Neural cell (in vitro differentiated cells): ENCODE measurements around the gene BEND7. TPM values are rescaled to one million over a fixed set of nuclear protein-coding genes. Genes with fewer than 3 reads are reported as not detected.

Source experiments
- H2AFZ ChIP-seq: fragments of 200-600, 300-800 bp; sonication (generic), shearing (Covaris generic); 2 replicates; pipeline ENCODE4 v1.6.0; 2014; ENCODE audit warnings: low read depth, mild to moderate bottlenecking, antibody characterized with exemption, low read length, moderate library complexity
- H3F3A ChIP-seq: fragments of 200-600 bp; shearing (Covaris generic); 2 replicates; pipeline ENCODE4 v1.6.1; 2016; ENCODE audit warnings: mild to moderate bottlenecking, moderate library complexity, mixed read lengths, antibody characterized with exemption, low read length; ENCODE audit not compliant: insufficient read depth, poor library complexity, severe bottlenecking
- H3K27ac ChIP-seq: fragments of 200-600, 300-800 bp; sonication (generic), shearing (Covaris generic); 2 replicates; pipeline ENCODE4 v1.5.1; 2014; ENCODE audit warnings: mild to moderate bottlenecking, low read length, moderate library complexity
- H3K27me3 ChIP-seq: fragments of 300-800, 200-600 bp; sonication (generic), shearing (Covaris generic); 2 replicates; pipeline ENCODE4 v1.6.0; 2014; ENCODE audit warnings: mild to moderate bottlenecking, low read depth, low read length, moderate library complexity; ENCODE audit not compliant: insufficient read depth
- H3K36me3 ChIP-seq: fragments of 300-800, 200-600 bp; sonication (generic), shearing (Covaris generic); 2 replicates; pipeline ENCODE4 v1.5.1; 2014; ENCODE audit warnings: mild to moderate bottlenecking, antibody characterized with exemption, low read length, moderate library complexity; ENCODE audit not compliant: insufficient read depth
- H3K4me2 ChIP-seq: fragments of 300-800, 200-600 bp; sonication (generic), shearing (Covaris generic); 2 replicates; pipeline ENCODE4 v1.6.0; 2014; ENCODE audit warnings: mild to moderate bottlenecking, low read length
- H3K4me3 ChIP-seq: fragments of 300-800, 200-600 bp; sonication (generic), shearing (Covaris generic); 2 replicates; pipeline ENCODE4 v1.5.1; 2014; ENCODE audit warnings: mild to moderate bottlenecking, low read length, moderate library complexity
- H3K79me2 ChIP-seq: fragments of 200-600 bp; shearing (Covaris generic); replicated peaks from 2 replicates; pipeline ENCODE4 v1.6.0; 2014; ENCODE audit warnings: mild to moderate bottlenecking, low read length, moderate library complexity; ENCODE audit not compliant: insufficient read depth
- H3K9ac ChIP-seq: fragments of 300-800, 200-600 bp; sonication (generic), shearing (Covaris generic); 2 replicates; pipeline ENCODE4 v1.6.1; 2016; ENCODE audit warnings: mild to moderate bottlenecking, low read length, mixed read lengths
- H3K9me2 ChIP-seq: fragments of 200-600 bp; shearing (Covaris generic); 2 replicates; pipeline ENCODE4 v1.6.1; 2016; ENCODE audit warnings: mild to moderate bottlenecking, low read length, mixed read lengths; ENCODE audit not compliant: insufficient read depth
- H3K9me3 ChIP-seq: fragments of 200-600, 300-800 bp; sonication (generic), shearing (Covaris generic); 2 replicates; pipeline ENCODE4 v1.6.1; 2016; ENCODE audit warnings: mild to moderate bottlenecking, mixed run types, low read length, moderate library complexity, mixed read lengths
- H4K20me1 ChIP-seq: fragments of 200-600 bp; shearing (Covaris generic); 2 replicates; pipeline ENCODE4 v1.6.1; 2016; ENCODE audit warnings: mild to moderate bottlenecking, mixed run types; ENCODE audit not compliant: insufficient read depth
- EP300 ChIP-seq: fragments of 450-650 bp; conservative IDR thresholded peaks from 2 replicates; pipeline ENCODE4 v1.6.1; 2014; ENCODE audit warnings: antibody characterized with exemption, mild to moderate bottlenecking, moderate library complexity; ENCODE audit not compliant: poor library complexity, severe bottlenecking
- MXI1 ChIP-seq: fragments of 450-650 bp; conservative IDR thresholded peaks from 2 replicates; pipeline ENCODE4 v1.6.1; 2014; ENCODE audit warnings: antibody characterized with exemption, mild to moderate bottlenecking; ENCODE audit not compliant: poor library complexity, severe bottlenecking
- POLR2AphosphoS5 ChIP-seq: IDR thresholded peaks from 2 replicates; pipeline ENCODE4 v1.6.1; 2012
- SMC3 ChIP-seq: fragments of 450-650 bp; conservative IDR thresholded peaks from 2 replicates; pipeline ENCODE4 v1.6.1; 2014; ENCODE audit warnings: antibody characterized with exemption, mild to moderate bottlenecking, moderate library complexity; ENCODE audit not compliant: poor library complexity
- TAF1 ChIP-seq: IDR thresholded peaks from 2 replicates; pipeline ENCODE4 v1.6.1; 2012; ENCODE audit warnings: low read depth
- polyA plus RNA-seq: library from polyadenylated mRNA; depleted of rRNA; stranded (reverse); fragments of >200 nt; gene quantifications from 2 replicates; pipeline ENCODE4 v1.2.3, GENCODE V29; 2014
- TF ChIP-seq, protein P1 (sequence below): IDR thresholded peaks from 2 replicates; pipeline ENCODE4 v1.6.1; 2012; ENCODE audit warnings: borderline replicate concordance
- TF ChIP-seq, protein P2 (sequence below): fragments of 450-650 bp; IDR thresholded peaks from 2 replicates; pipeline ENCODE4 v1.5.1; 2014; ENCODE audit warnings: antibody characterized with exemption, mild to moderate bottlenecking, moderate library complexity; ENCODE audit not compliant: poor library complexity, severe bottlenecking

Gene BEND7
- polyA plus RNA-seq, 1 donor from 2014 or later = 5.1 TPM

DNA sequence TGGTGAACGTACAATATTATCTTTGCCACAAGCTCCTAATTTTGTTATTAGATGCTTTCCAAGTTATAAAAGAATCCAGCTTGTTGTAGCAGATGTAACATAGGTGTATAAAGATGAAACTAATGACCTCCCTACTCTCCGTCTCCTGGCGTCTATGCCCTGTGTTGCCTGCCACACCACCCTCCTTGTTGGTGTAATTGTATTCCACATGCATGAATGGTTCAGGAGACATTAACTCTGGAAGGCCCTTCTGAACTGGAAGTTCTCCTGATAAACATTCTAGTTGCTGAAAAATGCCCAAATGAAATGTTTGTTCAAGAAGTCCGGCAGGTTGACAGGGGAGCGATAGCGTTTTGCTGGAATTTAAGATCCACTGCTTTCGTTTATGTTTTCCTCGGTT lies 126.8 kb downstream of the BEND7 start:
- H3K27me3 ChIP-seq = no peaks in the 10 kb centered on the region
- H3K79me2 ChIP-seq = no peaks in the 10 kb centered on the region
- no peaks in the 10 kb centered on the region for H4K20me1 ChIP-seq
- no peak overlapping the region for H3K4me2 ChIP-seq
- H3K9me3 ChIP-seq = no peaks in the 10 kb centered on the region
- H3K4me3 ChIP-seq = no peak overlapping the region
- no peak overlapping the region for H3K27ac ChIP-seq
- TF ChIP-seq MXI1 (no peak), SMC3 (no peak), TAF1 (no peak), EP300 (no peak), POLR2AphosphoS5 (no peak)
- TF ChIP-seq, protein P1, sequence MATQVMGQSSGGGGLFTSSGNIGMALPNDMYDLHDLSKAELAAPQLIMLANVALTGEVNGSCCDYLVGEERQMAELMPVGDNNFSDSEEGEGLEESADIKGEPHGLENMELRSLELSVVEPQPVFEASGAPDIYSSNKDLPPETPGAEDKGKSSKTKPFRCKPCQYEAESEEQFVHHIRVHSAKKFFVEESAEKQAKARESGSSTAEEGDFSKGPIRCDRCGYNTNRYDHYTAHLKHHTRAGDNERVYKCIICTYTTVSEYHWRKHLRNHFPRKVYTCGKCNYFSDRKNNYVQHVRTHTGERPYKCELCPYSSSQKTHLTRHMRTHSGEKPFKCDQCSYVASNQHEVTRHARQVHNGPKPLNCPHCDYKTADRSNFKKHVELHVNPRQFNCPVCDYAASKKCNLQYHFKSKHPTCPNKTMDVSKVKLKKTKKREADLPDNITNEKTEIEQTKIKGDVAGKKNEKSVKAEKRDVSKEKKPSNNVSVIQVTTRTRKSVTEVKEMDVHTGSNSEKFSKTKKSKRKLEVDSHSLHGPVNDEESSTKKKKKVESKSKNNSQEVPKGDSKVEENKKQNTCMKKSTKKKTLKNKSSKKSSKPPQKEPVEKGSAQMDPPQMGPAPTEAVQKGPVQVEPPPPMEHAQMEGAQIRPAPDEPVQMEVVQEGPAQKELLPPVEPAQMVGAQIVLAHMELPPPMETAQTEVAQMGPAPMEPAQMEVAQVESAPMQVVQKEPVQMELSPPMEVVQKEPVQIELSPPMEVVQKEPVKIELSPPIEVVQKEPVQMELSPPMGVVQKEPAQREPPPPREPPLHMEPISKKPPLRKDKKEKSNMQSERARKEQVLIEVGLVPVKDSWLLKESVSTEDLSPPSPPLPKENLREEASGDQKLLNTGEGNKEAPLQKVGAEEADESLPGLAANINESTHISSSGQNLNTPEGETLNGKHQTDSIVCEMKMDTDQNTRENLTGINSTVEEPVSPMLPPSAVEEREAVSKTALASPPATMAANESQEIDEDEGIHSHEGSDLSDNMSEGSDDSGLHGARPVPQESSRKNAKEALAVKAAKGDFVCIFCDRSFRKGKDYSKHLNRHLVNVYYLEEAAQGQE = no peak
- TF ChIP-seq, protein P2, sequence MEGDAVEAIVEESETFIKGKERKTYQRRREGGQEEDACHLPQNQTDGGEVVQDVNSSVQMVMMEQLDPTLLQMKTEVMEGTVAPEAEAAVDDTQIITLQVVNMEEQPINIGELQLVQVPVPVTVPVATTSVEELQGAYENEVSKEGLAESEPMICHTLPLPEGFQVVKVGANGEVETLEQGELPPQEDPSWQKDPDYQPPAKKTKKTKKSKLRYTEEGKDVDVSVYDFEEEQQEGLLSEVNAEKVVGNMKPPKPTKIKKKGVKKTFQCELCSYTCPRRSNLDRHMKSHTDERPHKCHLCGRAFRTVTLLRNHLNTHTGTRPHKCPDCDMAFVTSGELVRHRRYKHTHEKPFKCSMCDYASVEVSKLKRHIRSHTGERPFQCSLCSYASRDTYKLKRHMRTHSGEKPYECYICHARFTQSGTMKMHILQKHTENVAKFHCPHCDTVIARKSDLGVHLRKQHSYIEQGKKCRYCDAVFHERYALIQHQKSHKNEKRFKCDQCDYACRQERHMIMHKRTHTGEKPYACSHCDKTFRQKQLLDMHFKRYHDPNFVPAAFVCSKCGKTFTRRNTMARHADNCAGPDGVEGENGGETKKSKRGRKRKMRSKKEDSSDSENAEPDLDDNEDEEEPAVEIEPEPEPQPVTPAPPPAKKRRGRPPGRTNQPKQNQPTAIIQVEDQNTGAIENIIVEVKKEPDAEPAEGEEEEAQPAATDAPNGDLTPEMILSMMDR = no peak
- no peak overlapping the region for H2AFZ ChIP-seq
- no peak overlapping the region for H3K9ac ChIP-seq
- no peaks in the 10 kb centered on the region for H3K9me2 ChIP-seq
- H3K36me3 ChIP-seq = no peaks in the 10 kb centered on the region
- no peaks in the 10 kb centered on the region for H3F3A ChIP-seq

DNA sequence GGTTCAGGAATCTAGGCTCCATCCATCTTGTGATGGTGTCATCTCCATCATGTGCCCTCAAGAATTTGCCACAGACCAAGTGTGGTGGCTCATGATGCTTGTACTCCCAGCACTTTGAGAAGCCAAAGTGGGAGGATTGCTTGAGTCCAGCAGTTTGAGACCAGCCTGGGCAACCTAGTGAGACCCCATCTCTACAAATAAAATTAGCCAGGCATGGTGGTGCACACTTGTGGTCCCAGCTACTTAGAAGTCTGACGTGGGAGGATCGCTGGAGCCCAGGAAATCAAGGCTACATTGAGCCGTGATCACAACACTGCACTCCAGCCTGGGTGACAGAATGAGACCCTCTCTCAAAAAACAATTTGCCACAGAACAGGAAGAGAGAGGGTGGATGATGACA lies 127.7 kb downstream of the BEND7 start:
- no peaks in the 10 kb centered on the region for H3K9me3 ChIP-seq
- no peaks in the 10 kb centered on the region for H3K27me3 ChIP-seq
- no peak overlapping the region for H3K9ac ChIP-seq
- H3K79me2 ChIP-seq = no peaks in the 10 kb centered on the region
- no peak overlapping the region for H3K4me3 ChIP-seq
- no peak overlapping the region for H3K4me2 ChIP-seq
- TF ChIP-seq, protein P2 = no peak
- no peaks in the 10 kb centered on the region for H3K36me3 ChIP-seq
- H3K9me2 ChIP-seq = no peaks in the 10 kb centered on the region
- H4K20me1 ChIP-seq = no peaks in the 10 kb centered on the region
- H2AFZ ChIP-seq = no peak overlapping the region
- no peak overlapping the region for H3K27ac ChIP-seq
- H3F3A ChIP-seq = no peaks in the 10 kb centered on the region
